ENCODE measurements around the gene DYSF. TPM values are rescaled to one million over a fixed set of nuclear protein-coding genes. Genes with fewer than 3 reads are reported as not detected.

The DYSF gene
- polyA plus RNA-seq, 1 donor from 2014 or later = 0.04 TPM

- no peak overlapping the region for H3K27ac ChIP-seq (ENCODE audit: low read length)
- no peak overlapping the region for H3K4me2 ChIP-seq (ENCODE audit: low read length)
- H3K9me3 ChIP-seq (ENCODE audit: low read length) = no peaks in the 10 kb centered on the region
- TF ChIP-seq MXI1 (conservative IDR thresholded peaks at IDR 0.05; ENCODE audit: poor library complexity, severe bottlenecking) (no peak), RAD21 (conservative IDR thresholded peaks at IDR 0.05) (no peak), POLR2AphosphoS5 (IDR thresholded peaks at IDR 0.05) (no peak), EP300 (conservative IDR thresholded peaks at IDR 0.05; ENCODE audit: poor library complexity, severe bottlenecking) (no peak)
- H2AFZ ChIP-seq (ENCODE audit: low read depth, low read length) = no peak overlapping the region
- no peak overlapping the region for H3K9ac ChIP-seq (ENCODE audit: low read length)
- no peaks in the 10 kb centered on the region for H3F3A ChIP-seq (ENCODE audit: insufficient read depth, low read length, poor library complexity, severe bottlenecking)
- H3K9me2 ChIP-seq (ENCODE audit: insufficient read depth, low read length) = no peaks in the 10 kb centered on the region
- H3K36me3 ChIP-seq (ENCODE audit: insufficient read depth, low read length) = no peaks in the 10 kb centered on the region
- no peak overlapping the region for H3K4me3 ChIP-seq (ENCODE audit: low read length)
- H3K79me2 ChIP-seq (replicated peaks; ENCODE audit: insufficient read depth, low read length) = no peaks in the 10 kb centered on the region
- H3K27me3 ChIP-seq (ENCODE audit: insufficient read depth, low read depth, low read length) = no peaks in the 10 kb centered on the region
- no peaks in the 10 kb centered on the region for H4K20me1 ChIP-seq (ENCODE audit: insufficient read depth)
Measured at GRCh38 chr2:71586471-71586870, 133.1 kb downstream of the DYSF start.

GRCh38 chr2:71587509-71588073 lies 134.2 kb downstream of the DYSF start:
- Histone ChIP-seq H3K27ac (ENCODE audit: low read length) (no peak overlapping the region), H2AFZ (ENCODE audit: low read depth, low read length) (no peak overlapping the region), H3K79me2 (replicated peaks; ENCODE audit: insufficient read depth, low read length) (no peaks in the 10 kb centered on the region), H3K4me2 (ENCODE audit: low read length) (no peak overlapping the region), H3K9ac (ENCODE audit: low read length) (no peak overlapping the region), H4K20me1 (ENCODE audit: insufficient read depth) (no peaks in the 10 kb centered on the region), H3K4me3 (ENCODE audit: low read length) (no peak overlapping the region), H3K9me3 (ENCODE audit: low read length) (no peaks in the 10 kb centered on the region), H3K9me2 (ENCODE audit: insufficient read depth, low read length) (no peaks in the 10 kb centered on the region), H3K36me3 (ENCODE audit: insufficient read depth, low read length) (no peaks in the 10 kb centered on the region), H3K27me3 (ENCODE audit: insufficient read depth, low read depth, low read length) (no peaks in the 10 kb centered on the region), H3F3A (ENCODE audit: insufficient read depth, low read length, poor library complexity, severe bottlenecking) (no peaks in the 10 kb centered on the region)
- TF ChIP-seq TAF1 (IDR thresholded peaks at IDR 0.05; ENCODE audit: low read depth) = no peak
- TF ChIP-seq EZH2 (IDR thresholded peaks at IDR 0.05; ENCODE audit: borderline replicate concordance, insufficient read depth, low read length, poor library complexity, severe bottlenecking) = no peak
- no peak for TF ChIP-seq MXI1 (conservative IDR thresholded peaks at IDR 0.05; ENCODE audit: poor library complexity, severe bottlenecking)
- no peak for TF ChIP-seq CTCF (IDR thresholded peaks at IDR 0.05; ENCODE audit: poor library complexity, severe bottlenecking)
- TF ChIP-seq, protein P1, sequence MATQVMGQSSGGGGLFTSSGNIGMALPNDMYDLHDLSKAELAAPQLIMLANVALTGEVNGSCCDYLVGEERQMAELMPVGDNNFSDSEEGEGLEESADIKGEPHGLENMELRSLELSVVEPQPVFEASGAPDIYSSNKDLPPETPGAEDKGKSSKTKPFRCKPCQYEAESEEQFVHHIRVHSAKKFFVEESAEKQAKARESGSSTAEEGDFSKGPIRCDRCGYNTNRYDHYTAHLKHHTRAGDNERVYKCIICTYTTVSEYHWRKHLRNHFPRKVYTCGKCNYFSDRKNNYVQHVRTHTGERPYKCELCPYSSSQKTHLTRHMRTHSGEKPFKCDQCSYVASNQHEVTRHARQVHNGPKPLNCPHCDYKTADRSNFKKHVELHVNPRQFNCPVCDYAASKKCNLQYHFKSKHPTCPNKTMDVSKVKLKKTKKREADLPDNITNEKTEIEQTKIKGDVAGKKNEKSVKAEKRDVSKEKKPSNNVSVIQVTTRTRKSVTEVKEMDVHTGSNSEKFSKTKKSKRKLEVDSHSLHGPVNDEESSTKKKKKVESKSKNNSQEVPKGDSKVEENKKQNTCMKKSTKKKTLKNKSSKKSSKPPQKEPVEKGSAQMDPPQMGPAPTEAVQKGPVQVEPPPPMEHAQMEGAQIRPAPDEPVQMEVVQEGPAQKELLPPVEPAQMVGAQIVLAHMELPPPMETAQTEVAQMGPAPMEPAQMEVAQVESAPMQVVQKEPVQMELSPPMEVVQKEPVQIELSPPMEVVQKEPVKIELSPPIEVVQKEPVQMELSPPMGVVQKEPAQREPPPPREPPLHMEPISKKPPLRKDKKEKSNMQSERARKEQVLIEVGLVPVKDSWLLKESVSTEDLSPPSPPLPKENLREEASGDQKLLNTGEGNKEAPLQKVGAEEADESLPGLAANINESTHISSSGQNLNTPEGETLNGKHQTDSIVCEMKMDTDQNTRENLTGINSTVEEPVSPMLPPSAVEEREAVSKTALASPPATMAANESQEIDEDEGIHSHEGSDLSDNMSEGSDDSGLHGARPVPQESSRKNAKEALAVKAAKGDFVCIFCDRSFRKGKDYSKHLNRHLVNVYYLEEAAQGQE (IDR thresholded peaks at IDR 0.05; ENCODE audit: borderline replicate concordance) = no peak
- no peak for TF ChIP-seq EP300 (conservative IDR thresholded peaks at IDR 0.05; ENCODE audit: poor library complexity, severe bottlenecking)
- TF ChIP-seq POLR2AphosphoS5 (IDR thresholded peaks at IDR 0.05) = no peak
- TF ChIP-seq SMC3 (conservative IDR thresholded peaks at IDR 0.05; ENCODE audit: poor library complexity) = no peak
- no peak for TF ChIP-seq RAD21 (conservative IDR thresholded peaks at IDR 0.05)

Data from neural cell (in vitro differentiated cells).